HepG2 (cell line): ENCODE data around the gene QSOX2. TPM values are rescaled to one million over a fixed set of nuclear protein-coding genes. Genes with fewer than 3 reads are reported as not detected.

Experiments
- ATAC-seq: fragments of 200-7000 bp; cut with Tn5 transposase; 3 replicates; pipeline ENCODE4 v1.9.1; 2020; ENCODE audit warnings: mild to moderate bottlenecking, moderate library complexity
- BruUV-seq: library from RNA; stranded (reverse); fragments of 400-500 nt; replicated peaks from 2 replicates; lab custom pipeline; 2021; lab: Mats Ljungman, UMichigan
- CTCF ChIA-PET: fragments of 300-600 bp; formaldehyde crosslinking; extraction: SDS; loops from one replicate; lab custom pipeline; 2021; ENCODE audit warnings: low total read pairs, inconsistent platforms, low intra/inter-chr PET ratio; lab: Yijun Ruan, JAX
- POLR2A ChIA-PET: fragments of 350-600 bp; sonication (Branson Sonifier 250); formaldehyde crosslinking; loops from one replicate; lab custom pipeline; 2020; ENCODE audit warnings: antibody characterized with exemption, inconsistent platforms; lab: Yijun Ruan, JAX
- DNase-seq: peaks from one replicate; pipeline ENCODE4 v3.0.0-alpha.2; 2015; ENCODE audit warnings: low spot score
- FAIRE-seq: peaks from 3 replicates; lab custom pipeline; 2011; peaks lifted over from hg19 to GRCh38; lab: Jason Lieb, UNC
- H2AFZ ChIP-seq: one replicate; pipeline ENCODE4 v1.6.1; 2011; ENCODE audit warnings: low read length, inconsistent platforms
- H3K27ac ChIP-seq: fragments of 300-600 bp; 3 replicates; pipeline ENCODE4 v1.8.0; 2011; ENCODE audit warnings: mixed run types, mild to moderate bottlenecking, mixed read lengths, low read length, inconsistent platforms; ENCODE audit not compliant: insufficient read depth; ENCODE audit errors: extremely low read length
- H3K27me3 ChIP-seq, 2 experiments: fragments of 200-600 bp in 1 of 2; 2 replicates in 1 of 2; 3 replicates in 1 of 2; pipeline versions ENCODE4 v1.6.0 to v1.8.0; 2011; ENCODE audit warnings: low read length in 2 of 2, mild to moderate bottlenecking in 2 of 2, moderate library complexity in 2 of 2, inconsistent platforms in 1 of 2; ENCODE audit not compliant: insufficient read depth in 2 of 2, control insufficient read depth in 1 of 2
- H3K36me3 ChIP-seq, 2 experiments: fragments of 200-600 bp in 1 of 2; replicated peaks in 1 of 2; 2 replicates in 1 of 2; 3 replicates in 1 of 2; pipeline versions ENCODE4 v1.5.1 to v1.8.0; 2011; ENCODE audit warnings: low read length in 2 of 2, inconsistent platforms in 1 of 2; ENCODE audit not compliant: insufficient read depth in 2 of 2, control insufficient read depth in 1 of 2
- H3K4me1 ChIP-seq: 2 replicates; pipeline ENCODE4 v1.5.1; 2012; ENCODE audit warnings: low read length, inconsistent platforms; ENCODE audit not compliant: insufficient read depth
- H3K4me2 ChIP-seq: 2 replicates; pipeline ENCODE4 v1.6.0; 2011; ENCODE audit warnings: low read depth, low read length, inconsistent platforms
- H3K4me3 ChIP-seq, 3 experiments: fragments of 200-600 bp in 1 of 3; sonication (generic), shearing (Covaris generic) in 1 of 3; replicated peaks in 1 of 3; 2 replicates each; pipeline ENCODE4 v1.5.1; 2011 to 2016; ENCODE audit warnings: low read length in 3 of 3, inconsistent platforms in 2 of 3, low read depth in 2 of 3, mild to moderate bottlenecking in 2 of 3, control low read depth in 1 of 3, mixed read lengths in 1 of 3; ENCODE audit not compliant: insufficient read depth in 1 of 3
- H3K79me2 ChIP-seq: one replicate; pipeline ENCODE4 v1.6.1; 2011; ENCODE audit warnings: low read length, inconsistent platforms; ENCODE audit not compliant: insufficient read depth
- H3K9ac ChIP-seq: 2 replicates; pipeline ENCODE4 v1.6.0; 2011; ENCODE audit warnings: mild to moderate bottlenecking, low read depth, low read length, inconsistent platforms; ENCODE audit not compliant: insufficient read depth
- H3K9me3 ChIP-seq: 2 replicates; pipeline ENCODE4 v1.5.1; 2012; ENCODE audit warnings: mild to moderate bottlenecking, low read length
- H4K20me1 ChIP-seq: 2 replicates; pipeline ENCODE4 v1.6.0; 2011; ENCODE audit warnings: inconsistent platforms, mild to moderate bottlenecking, low read length, moderate library complexity; ENCODE audit not compliant: insufficient read depth
- ARHGAP35 ChIP-seq: sonication (generic); formaldehyde crosslinking; IDR thresholded peaks from 2 replicates; pipeline ENCODE4 v1.9.0; 2022; ENCODE audit warnings: mild to moderate bottlenecking, inconsistent platforms, moderate library complexity, missing genetic modification reagents, borderline replicate concordance
- GABPB1 ChIP-seq: IDR thresholded peaks from 2 replicates; pipeline ENCODE4 v1.6.1; 2016; ENCODE audit warnings: mild to moderate bottlenecking, missing genetic modification reagents, moderate library complexity, missing compliant biosample characterization
- HIVEP1 ChIP-seq: sonication (generic); formaldehyde crosslinking; IDR thresholded peaks from 2 replicates; pipeline ENCODE4 v1.4.0; 2020; ENCODE audit warnings: mild to moderate bottlenecking, missing genetic modification reagents
- KDM1A ChIP-seq: IDR thresholded peaks from 2 replicates; pipeline ENCODE4 v1.6.1; 2016; ENCODE audit warnings: missing compliant biosample characterization
- MXD4 ChIP-seq: IDR thresholded peaks from 2 replicates; pipeline ENCODE4 v1.6.1; 2016; ENCODE audit warnings: mild to moderate bottlenecking, missing biosample characterization, missing genetic modification reagents
- NKX3-1 ChIP-seq: sonication (generic); formaldehyde crosslinking; IDR thresholded peaks from 2 replicates; pipeline ENCODE4 v1.5.0; 2020; ENCODE audit warnings: missing genetic modification reagents
- PAF1 ChIP-seq: IDR thresholded peaks from 2 replicates; pipeline ENCODE4 v1.6.1; 2016; ENCODE audit warnings: missing genetic modification reagents, missing compliant biosample characterization
- POLR2AphosphoS5 ChIP-seq: IDR thresholded peaks from 2 replicates; pipeline ENCODE4 v1.6.1; 2012; ENCODE audit warnings: low read depth, low read length
- PRDM15 ChIP-seq: sonication (generic); formaldehyde crosslinking; IDR thresholded peaks from 2 replicates; pipeline ENCODE4 v1.4.0; 2020; ENCODE audit warnings: missing genetic modification reagents
- ZNF331 ChIP-seq: sonication (generic); formaldehyde crosslinking; IDR thresholded peaks from 2 replicates; pipeline ENCODE4 v1.4.0; 2020; ENCODE audit warnings: missing genetic modification reagents
- ZNF446 ChIP-seq: sonication (generic); formaldehyde crosslinking; IDR thresholded peaks from 2 replicates; pipeline ENCODE4 v1.5.0; 2020; ENCODE audit warnings: mild to moderate bottlenecking, missing genetic modification reagents
- ZNF550 ChIP-seq: sonication (generic); formaldehyde crosslinking; IDR thresholded peaks from 2 replicates; pipeline ENCODE4 v1.4.0; 2020; ENCODE audit warnings: mild to moderate bottlenecking, missing genetic modification reagents, borderline replicate concordance
- WGBS: methylation state at CpG from one replicate; pipeline ENCODE4 v1.1.6; 2017; ENCODE audit warnings: low lambda C conversion rate; 5-methylcytosine and 5-hydroxymethylcytosine counted together
- in situ Hi-C: cut with HindIII; loops from 2 replicates; pipeline ENCODE4 v1.10.0; 2017; ENCODE audit warnings: low pct_unique_long_range_greater_than_20kb; ENCODE audit not compliant: extremely low pct_ligation_motif_present
- intact Hi-C: fragments of 100-400 bp; cut with micrococcal nuclease; formaldehyde crosslinking; loops from one replicate; pipeline ENCODE4 v1.10.0; 2022; ENCODE audit not compliant: unreplicated experiment
- polyA plus RNA-seq, 8 experiments: library from polyadenylated mRNA; depleted of rRNA in 3 of 8; stranded (reverse) in 7 of 8; unstranded in 1 of 8; fragments of >200 nt; fragmentation: Illumina TruSeq in 4 of 8; extraction: Trizol in 4 of 8; gene quantifications; 2 replicates each; pipeline versions ENCODE4 v1.2.1 to v1.2.3, GENCODE V29; 2011 to 2016; ENCODE audit warnings: low read depth in 4 of 8, missing spikeins in 1 of 8, mixed read lengths in 1 of 8; ENCODE audit not compliant: insufficient read depth in 1 of 8
- total RNA-seq, 5 experiments: library from RNA; depleted of rRNA; stranded (reverse); fragments of >200 nt; fragmentation: Illumina TruSeq; extraction: Trizol; gene quantifications; 2 replicates each; pipeline ENCODE4 v1.2.3, GENCODE V29; 2016; ENCODE audit warnings: low read depth in 1 of 5
- TF ChIP-seq, protein P1 (sequence below): sonication (generic); formaldehyde crosslinking; IDR thresholded peaks from 2 replicates; pipeline ENCODE4 v1.8.0; 2022; ENCODE audit warnings: missing genetic modification reagents, mild to moderate bottlenecking, borderline replicate concordance
- TF ChIP-seq, protein P2 (sequence below): sonication (generic); formaldehyde crosslinking; conservative IDR thresholded peaks from 2 replicates; pipeline ENCODE4 v1.5.0; 2020; ENCODE audit warnings: missing genetic modification reagents

QSOX2 gene
- total and polyA plus RNA-seq, 2 of the 13 experiments (the other 11 are each of a cell fraction or from before 2014, with no cell fraction given): 27.1 to 42.1 TPM

DNA sequence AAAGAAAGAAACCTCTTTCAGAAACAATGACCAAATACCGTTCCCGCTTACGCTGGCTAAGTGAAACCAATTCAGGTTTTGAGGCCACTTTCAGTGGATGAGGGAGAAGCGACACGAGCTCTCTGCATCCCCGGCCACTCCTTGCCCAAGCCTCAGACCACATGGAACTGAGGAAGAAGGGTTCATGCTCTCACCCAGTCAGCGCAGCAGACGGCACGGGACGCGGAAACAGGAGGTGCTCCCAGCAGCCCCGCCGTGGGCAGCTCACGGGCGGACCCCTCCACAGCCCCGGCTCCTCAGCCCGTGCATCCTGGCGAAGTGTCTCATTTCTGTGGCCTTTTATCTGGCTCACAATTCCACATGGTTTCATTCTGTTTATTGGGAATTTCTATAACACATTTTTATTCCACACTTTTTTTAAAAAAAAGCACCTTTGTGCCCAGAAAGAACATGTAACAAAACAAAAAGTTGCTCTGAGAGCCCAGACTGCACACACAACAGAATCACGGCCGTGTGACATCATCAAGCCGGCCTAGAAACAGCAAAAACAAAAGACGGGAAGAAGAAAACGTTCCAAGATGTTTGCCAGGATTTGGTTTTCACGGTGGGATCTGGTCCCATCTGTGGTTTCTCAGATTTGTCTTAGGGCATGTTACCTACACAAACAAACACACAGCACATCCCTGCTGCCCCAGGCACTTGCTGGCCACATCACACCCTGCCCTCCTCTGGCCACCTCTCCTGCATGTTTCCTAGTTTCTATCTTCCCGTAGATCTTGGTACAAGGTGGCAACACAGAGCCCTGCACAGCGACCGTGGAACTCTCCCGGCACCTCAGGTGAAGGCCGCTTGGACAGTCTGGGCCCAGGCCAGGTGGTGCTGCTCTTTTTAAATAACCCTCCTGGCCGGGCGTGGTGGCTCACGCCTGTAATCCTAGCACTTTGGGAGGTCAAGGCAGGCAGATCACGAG is 16.2 kb downstream of the QSOX2 start:
- POLR2A ChIA-PET: no interaction called here
- no peak overlapping the region for H3K4me3 ChIP-seq
- H4K20me1 ChIP-seq: peaks cover 71% of the 10 kb centered on the region
- FAIRE-seq (no peak), DNase-seq (no peak), ATAC-seq (no peak)
- no peaks in the 10 kb centered on the region for H3K9me3 ChIP-seq
- no TSS peak for BruUV-seq
- in situ Hi-C loops (no loop called here), intact Hi-C loops (no loop called here)
- H2AFZ ChIP-seq: no peak overlapping the region
- CTCF ChIA-PET: no interaction called here
- TF ChIP-seq NKX3-1 (CRISPR knock-in tag) (no peak), ZNF550 (CRISPR knock-in tag) (no peak), HIVEP1 (CRISPR knock-in tag) (no peak), PAF1 (CRISPR knock-in tag) (no peak), MXD4 (CRISPR knock-in tag) (no peak), GABPB1 (CRISPR knock-in tag) (no peak), KDM1A (CRISPR knock-in tag) (no peak), ARHGAP35 (CRISPR knock-in tag) (no peak), POLR2AphosphoS5 (no peak), ZNF446 (no peak), PRDM15 (no peak), ZNF331 (CRISPR knock-in tag) (no peak)
- TF ChIP-seq, protein P1, sequence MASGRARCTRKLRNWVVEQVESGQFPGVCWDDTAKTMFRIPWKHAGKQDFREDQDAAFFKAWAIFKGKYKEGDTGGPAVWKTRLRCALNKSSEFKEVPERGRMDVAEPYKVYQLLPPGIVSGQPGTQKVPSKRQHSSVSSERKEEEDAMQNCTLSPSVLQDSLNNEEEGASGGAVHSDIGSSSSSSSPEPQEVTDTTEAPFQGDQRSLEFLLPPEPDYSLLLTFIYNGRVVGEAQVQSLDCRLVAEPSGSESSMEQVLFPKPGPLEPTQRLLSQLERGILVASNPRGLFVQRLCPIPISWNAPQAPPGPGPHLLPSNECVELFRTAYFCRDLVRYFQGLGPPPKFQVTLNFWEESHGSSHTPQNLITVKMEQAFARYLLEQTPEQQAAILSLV (CRISPR knock-in tag): no peak
- TF ChIP-seq, protein P2, sequence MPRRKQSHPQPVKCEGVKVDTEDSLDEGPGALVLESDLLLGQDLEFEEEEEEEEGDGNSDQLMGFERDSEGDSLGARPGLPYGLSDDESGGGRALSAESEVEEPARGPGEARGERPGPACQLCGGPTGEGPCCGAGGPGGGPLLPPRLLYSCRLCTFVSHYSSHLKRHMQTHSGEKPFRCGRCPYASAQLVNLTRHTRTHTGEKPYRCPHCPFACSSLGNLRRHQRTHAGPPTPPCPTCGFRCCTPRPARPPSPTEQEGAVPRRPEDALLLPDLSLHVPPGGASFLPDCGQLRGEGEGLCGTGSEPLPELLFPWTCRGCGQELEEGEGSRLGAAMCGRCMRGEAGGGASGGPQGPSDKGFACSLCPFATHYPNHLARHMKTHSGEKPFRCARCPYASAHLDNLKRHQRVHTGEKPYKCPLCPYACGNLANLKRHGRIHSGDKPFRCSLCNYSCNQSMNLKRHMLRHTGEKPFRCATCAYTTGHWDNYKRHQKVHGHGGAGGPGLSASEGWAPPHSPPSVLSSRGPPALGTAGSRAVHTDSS (CRISPR knock-in tag): no peak
- H3K36me3 ChIP-seq: peaks cover 22 to 57% of the 10 kb centered on the region in 2 experiments
- H3K4me2 ChIP-seq: no peak overlapping the region
- 96% methylated on average over 28 of the region's 33 CpGs for WGBS
- H3K9ac ChIP-seq: no peak overlapping the region
- H3K4me1 ChIP-seq: no peaks in the 10 kb centered on the region
- peaks cover 48% of the 10 kb centered on the region for H3K79me2 ChIP-seq
- H3K27ac ChIP-seq: no peak overlapping the region
- H3K27me3 ChIP-seq: no peaks in the 10 kb centered on the region
